Activated naive CD4-positive, alpha-beta T cell treated with Interleukin-2 at 50 U/mL for 16 hours (primary cell): ENCODE results near the gene KCNH1.

Source experiments
- DNase-seq: peaks from one replicate; pipeline ENCODE4 v3.0.0-alpha.2; 2020

KCNH1 gene

DNA sequence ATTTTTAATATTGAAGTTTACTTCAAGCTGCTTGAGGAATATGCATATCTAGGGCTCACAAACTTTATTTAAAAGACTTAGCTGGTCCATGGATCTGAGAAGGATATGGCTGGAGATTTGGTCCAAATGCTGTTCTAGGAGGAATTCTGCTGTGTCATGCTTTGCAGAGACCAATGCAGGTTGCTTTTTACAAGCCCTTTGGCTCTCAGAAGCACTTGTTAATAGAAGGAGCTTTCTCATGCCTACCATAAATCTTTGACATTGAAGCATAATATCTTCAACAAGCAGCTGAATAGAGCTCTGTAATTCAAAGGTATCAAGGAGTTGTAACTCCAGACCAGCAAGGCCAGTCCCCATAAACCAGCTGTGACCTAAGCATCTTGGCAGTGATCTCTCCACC, 506.2 kb downstream of the KCNH1 start:
- DNase-seq, result no peak
